Measurements from ENCODE around the gene CDAN1. TPM values are rescaled to one million over a fixed set of nuclear protein-coding genes. Genes with fewer than 3 reads are reported as not detected.
A peak's percentile ranks its signal among the peaks of the same experiment; 100 is the strongest.

CDAN1 gene
- total and polyA plus RNA-seq, 2 of the 4 experiments (the other 2 are of a cell fraction): 4.7 to 5.6 TPM

- ChIA-PET CTCF (interaction anchor here (1.1 kb wide), 1 partner anchor 15 kb away, joined by 4 read pairs; no protein-coding TSS in a partner anchor), POLR2A (ENCODE audit: unreplicated experiment) (no interaction called here)
- H2AK9ac ChIP-seq (replicated peaks; ENCODE audit: low read depth, low read length, poor library complexity): no peak overlapping the region
- peak overlapping the region; percentile 55 for H3K56ac ChIP-seq (ENCODE audit: extremely low read depth, insufficient read depth, low read length)
- H4K91ac ChIP-seq (ENCODE audit: insufficient read depth, low read depth, low read length): no peak overlapping the region
- no peak overlapping the region; the same call in 1 of the 2 replicates for H2BK20ac ChIP-seq (ENCODE audit: low read depth, low read length)
- intact Hi-C loops (cut with micrococcal nuclease): loop anchor here (1.0 kb wide), 1 partner anchor 183 kb away; the partner anchor contains the start of gene TTBK2
- H3K4me3 ChIP-seq (ENCODE audit: insufficient read depth, low read depth, low read length): peak overlapping the region; percentile 45
- peaks cover 11% of the 10 kb centered on the region; the same call in 1 of the 2 replicates for H3K9me1 ChIP-seq (ENCODE audit: insufficient read depth, low read length)
- peaks cover 8% of the 10 kb centered on the region for H3K4me1 ChIP-seq (ENCODE audit: control insufficient read depth, insufficient read depth, low read length)
- H4K20me1 ChIP-seq (ENCODE audit: insufficient read depth, low read length): peaks cover 11% of the 10 kb centered on the region
- no peak for TF ChIP-seq NFE2L2 (IDR thresholded peaks at IDR 0.05; ENCODE audit: low read depth, low read length)
- TF ChIP-seq MAZ (IDR thresholded peaks at IDR 0.05; ENCODE audit: borderline replicate concordance, low read depth, low read length): no peak
- no peak for TF ChIP-seq FOS (IDR thresholded peaks at IDR 0.05; ENCODE audit: low read depth, low read length)
- no peak for TF ChIP-seq RAD21 (IDR thresholded peaks at IDR 0.05; ENCODE audit: low read length)
- TF ChIP-seq ELK1 (IDR thresholded peaks at IDR 0.05; ENCODE audit: borderline replicate concordance, low read depth, low read length): no peak
- peak overlapping the region; percentile 57; the same call in 1 of the 2 replicates for H2BK120ac ChIP-seq (ENCODE audit: low read depth, low read length)
- no peak overlapping the region for H3K18ac ChIP-seq (ENCODE audit: low read depth, low read length)
- peak; percentile 3; the same call in 1 of the 2 replicates for ATAC-seq (ENCODE audit: low read depth)
- H3K27me3 ChIP-seq (ENCODE audit: control insufficient read depth, insufficient read depth, low read length): no peaks in the 10 kb centered on the region
- H3K9me3 ChIP-seq (ENCODE audit: control insufficient read depth, insufficient read depth, low read length): no peaks in the 10 kb centered on the region
- H3K4ac ChIP-seq (ENCODE audit: low read depth, low read length): peak overlapping the region; percentile 85; the same call in 1 of the 2 replicates
- in situ Hi-C loops (cut with MboI; ENCODE audit: low sequenced_read_pairs): no loop called here
- peaks cover 22% of the 10 kb centered on the region for H3K36me3 ChIP-seq (ENCODE audit: control insufficient read depth, insufficient read depth, low read length)
- H2AFZ ChIP-seq (replicated peaks; ENCODE audit: low read length, poor library complexity): peak overlapping the region; percentile 97
- no peak overlapping the region for H2BK15ac ChIP-seq (ENCODE audit: low read depth, low read length)
- peak; percentile 4 for DNase-seq
- H4K5ac ChIP-seq (ENCODE audit: low read depth, low read length): peak overlapping the region; percentile 61
- H3K14ac ChIP-seq (replicated peaks; ENCODE audit: low read depth, low read length): peak overlapping the region; percentile 89
- peak overlapping the region; percentile 88 for H3K27ac ChIP-seq (ENCODE audit: insufficient read depth, low read length)
- dilution Hi-C loops (cut with HindIII; ENCODE audit: low sequenced_read_pairs, unreplicated experiment): no loop called here
- H3K23ac ChIP-seq (ENCODE audit: low read depth, low read length): peak overlapping the region; percentile 46; the same call in 1 of the 2 replicates
- no peak overlapping the region for H2AK5ac ChIP-seq (ENCODE audit: low read depth, low read length)
- peak overlapping the region; percentile 80 for H3K4me2 ChIP-seq (ENCODE audit: low read depth, low read length)
- BruUV-seq (replicated peaks): no TSS peak
- peak overlapping the region; percentile 84 for H2BK5ac ChIP-seq (ENCODE audit: low read depth, low read length, poor library complexity, severe bottlenecking)
- peaks cover 20 to 24% of the 10 kb centered on the region in 2 experiments for H3K79me1 ChIP-seq (ENCODE audit: low read depth in 1 of 2, low read length in 2 of 2)
- peak overlapping the region; percentile 68 to 91 for H4K8ac ChIP-seq (ENCODE audit: low read depth in 2 of 2, low read length in 2 of 2)
- peak overlapping the region; percentile 83 for H3K9ac ChIP-seq (ENCODE audit: low read depth, low read length)
- 96% methylated on average over 5 of the region's 21 CpGs; no CpG with 5 or more reads in 1 of the 2 experiments for WGBS, 2 experiments (ENCODE audit: extremely low coverage in 2 of 2, insufficient read length in 1 of 2)
Measured at GRCh38 chr15:42737529-42738328, 801 bp upstream of the CDAN1 start.

Measured in IMR-90 (cell line).